IMR-90 (cell line): Measurements from ENCODE around the gene DSG3. TPM values are rescaled to one million over a fixed set of nuclear protein-coding genes. Genes with fewer than 3 reads are reported as not detected.
"Not testable (repeated sequence)": the region's sequence is repeated elsewhere in the genome, so short reads cannot be mapped to it uniquely, and the experiment has no call there.

Source experiments
- ATAC-seq: fragments of 200-7000 bp; cut with Tn5 transposase; 2 replicates; pipeline ENCODE4 v1.9.1; 2020; ENCODE audit warnings: low read depth, mild to moderate bottlenecking, moderate library complexity
- BruUV-seq: library from RNA; stranded (reverse); fragments of 400-500 nt; replicated peaks from 2 replicates; lab custom pipeline; 2021; lab: Mats Ljungman, UMichigan
- CTCF ChIA-PET: fragments of 300-600 bp; formaldehyde crosslinking; extraction: SDS; loops from one replicate; lab custom pipeline; 2021; ENCODE audit warnings: antibody characterized with exemption; lab: Yijun Ruan, JAX
- POLR2A ChIA-PET: fragments of 300-600 bp; sonication (Branson Sonifier 250); formaldehyde crosslinking; loops from one replicate; lab custom pipeline; 2022; ENCODE audit warnings: antibody characterized with exemption; ENCODE audit not compliant: unreplicated experiment; lab: Charles Lee
- DNase-seq: peaks from one replicate; pipeline ENCODE4 v3.0.0; 2013
- H2AFZ ChIP-seq: replicated peaks from 2 replicates; pipeline ENCODE3; 2013; ENCODE audit warnings: low read length, mild to moderate bottlenecking; ENCODE audit not compliant: poor library complexity
- H2AK5ac ChIP-seq: 2 replicates; pipeline ENCODE4 v1.6.1; 2013; ENCODE audit warnings: low read depth, low read length, inconsistent platforms
- H2AK9ac ChIP-seq: replicated peaks from 2 replicates; pipeline ENCODE3; 2013; ENCODE audit warnings: mild to moderate bottlenecking, low read depth, low read length, moderate library complexity; ENCODE audit not compliant: poor library complexity
- H2BK120ac ChIP-seq: 2 replicates; pipeline ENCODE4 v1.6.1; 2013; ENCODE audit warnings: low read depth, low read length, inconsistent platforms
- H2BK15ac ChIP-seq: 3 replicates; pipeline ENCODE4 v1.6.1; 2013; ENCODE audit warnings: low read depth, low read length, inconsistent platforms
- H2BK20ac ChIP-seq: 2 replicates; pipeline ENCODE4 v1.6.1; 2013; ENCODE audit warnings: low read depth, mild to moderate bottlenecking, inconsistent platforms, low read length, moderate library complexity
- H2BK5ac ChIP-seq: 2 replicates; pipeline ENCODE4 v1.6.1; 2013; ENCODE audit warnings: mild to moderate bottlenecking, low read depth, low read length, inconsistent platforms; ENCODE audit not compliant: poor library complexity, severe bottlenecking
- H3K14ac ChIP-seq: replicated peaks from 2 replicates; pipeline ENCODE4 v1.6.1; 2013; ENCODE audit warnings: low read depth, low read length, inconsistent platforms
- H3K18ac ChIP-seq: 2 replicates; pipeline ENCODE4 v1.6.1; 2013; ENCODE audit warnings: low read depth, low read length, control low read depth
- H3K23ac ChIP-seq: 2 replicates; pipeline ENCODE4 v1.6.1; 2013; ENCODE audit warnings: low read depth, low read length, inconsistent platforms
- H3K27ac ChIP-seq: 2 replicates; pipeline ENCODE4 v1.5.1; 2013; ENCODE audit warnings: mild to moderate bottlenecking, control low read depth, low read length; ENCODE audit not compliant: insufficient read depth
- H3K27me3 ChIP-seq: 2 replicates; pipeline ENCODE4 v1.6.1; 2013; ENCODE audit warnings: low read length; ENCODE audit not compliant: control insufficient read depth, insufficient read depth
- H3K36me3 ChIP-seq: 2 replicates; pipeline ENCODE4 v1.6.1; 2013; ENCODE audit warnings: low read length, mixed read lengths; ENCODE audit not compliant: control insufficient read depth, insufficient read depth
- H3K4ac ChIP-seq: 2 replicates; pipeline ENCODE4 v1.6.1; 2013; ENCODE audit warnings: low read depth, low read length, inconsistent platforms
- H3K4me1 ChIP-seq: 2 replicates; pipeline ENCODE4 v1.6.1; 2013; ENCODE audit warnings: low read length, mixed read lengths; ENCODE audit not compliant: control insufficient read depth, insufficient read depth
- H3K4me2 ChIP-seq: 2 replicates; pipeline ENCODE4 v1.6.1; 2013; ENCODE audit warnings: low read depth, mild to moderate bottlenecking, control low read depth, low read length, moderate library complexity
- H3K4me3 ChIP-seq: 2 replicates; pipeline ENCODE4 v1.5.1; 2013; ENCODE audit warnings: low read depth, mild to moderate bottlenecking, control low read depth, low read length, moderate library complexity; ENCODE audit not compliant: insufficient read depth
- H3K56ac ChIP-seq: 2 replicates; pipeline ENCODE4 v1.6.1; 2013; ENCODE audit warnings: low read length, inconsistent platforms; ENCODE audit not compliant: insufficient read depth; ENCODE audit errors: extremely low read depth
- H3K79me1 ChIP-seq, 2 experiments: 2 replicates each; pipeline ENCODE4 v1.6.1; 2013; ENCODE audit warnings: low read length in 2 of 2, inconsistent platforms in 1 of 2, low read depth in 1 of 2
- H3K9ac ChIP-seq: 2 replicates; pipeline ENCODE4 v1.6.1; 2013; ENCODE audit warnings: low read depth, low read length, control low read depth
- H3K9me1 ChIP-seq: 2 replicates; pipeline ENCODE4 v1.6.1; 2013; ENCODE audit warnings: low read length, inconsistent platforms; ENCODE audit not compliant: insufficient read depth
- H3K9me3 ChIP-seq: 2 replicates; pipeline ENCODE4 v1.6.1; 2013; ENCODE audit warnings: low read length; ENCODE audit not compliant: control insufficient read depth, insufficient read depth
- H4K20me1 ChIP-seq: 2 replicates; pipeline ENCODE4 v1.6.1; 2013; ENCODE audit warnings: low read length, inconsistent platforms; ENCODE audit not compliant: insufficient read depth
- H4K5ac ChIP-seq: 2 replicates; pipeline ENCODE4 v1.6.1; 2013; ENCODE audit warnings: mild to moderate bottlenecking, low read depth, low read length, control low read depth
- H4K8ac ChIP-seq, 2 experiments: 2 replicates each; pipeline ENCODE4 v1.6.1; 2013; ENCODE audit warnings: low read depth in 2 of 2, low read length in 2 of 2, control low read depth in 1 of 2, inconsistent platforms in 1 of 2
- H4K91ac ChIP-seq: 2 replicates; pipeline ENCODE4 v1.6.1; 2013; ENCODE audit warnings: low read depth, low read length, inconsistent platforms; ENCODE audit not compliant: insufficient read depth
- BHLHE40 ChIP-seq: fragments of 150-350 bp; IDR thresholded peaks from 2 replicates; pipeline ENCODE4 v1.6.1; 2016; ENCODE audit warnings: mild to moderate bottlenecking, low read depth, low read length
- CHD1 ChIP-seq: IDR thresholded peaks from 2 replicates; pipeline ENCODE4 v1.6.1; 2012; ENCODE audit warnings: low read depth, low read length, improper control_type of control experiment
- CTCF ChIP-seq: conservative IDR thresholded peaks from 2 replicates; pipeline ENCODE4 v1.5.1; 2012; ENCODE audit warnings: mild to moderate bottlenecking, low read depth, low read length, improper control_type of control experiment
- FOS ChIP-seq: fragments of 150-350 bp; IDR thresholded peaks from 2 replicates; pipeline ENCODE4 v1.6.1; 2016; ENCODE audit warnings: low read depth, low read length
- MXI1 ChIP-seq: IDR thresholded peaks from 2 replicates; pipeline ENCODE4 v1.6.1; 2012; ENCODE audit warnings: low read depth, mild to moderate bottlenecking, low read length, moderate library complexity, borderline replicate concordance
- POLR2A ChIP-seq: IDR thresholded peaks from 2 replicates; pipeline ENCODE4 v1.6.1; 2012; ENCODE audit warnings: mild to moderate bottlenecking, low read depth, low read length
- RAD21 ChIP-seq: IDR thresholded peaks from 2 replicates; pipeline ENCODE4 v1.6.1; 2012; ENCODE audit warnings: low read length, improper control_type of control experiment
- WGBS, 2 experiments: methylation state at CpG; one replicate each; pipeline versions ENCODE4 v1.1.5 to v1.1.7; 2013; ENCODE audit warnings: missing lambda C conversion rate in 2 of 2; ENCODE audit not compliant: insufficient read length in 1 of 2; ENCODE audit errors: extremely low coverage in 2 of 2; 5-methylcytosine and 5-hydroxymethylcytosine counted together
- dilution Hi-C: fragments of 300-500 bp; cut with HindIII; formaldehyde crosslinking; loops from one replicate; pipeline ENCODE4 v1.14.3; 2018; ENCODE audit warnings: low sequenced_read_pairs; ENCODE audit not compliant: unreplicated experiment
- in situ Hi-C: fragments of 300-500 bp; cut with MboI; formaldehyde crosslinking; loops from 3 replicates; pipeline ENCODE4 v1.14.3; 2019; ENCODE audit warnings: low sequenced_read_pairs, inconsistent platforms, mixed read lengths
- intact Hi-C: fragments of 100-400 bp; cut with micrococcal nuclease; formaldehyde crosslinking; loops from 2 replicates; pipeline ENCODE4 v1.10.0; 2022
- polyA plus RNA-seq, 3 experiments: library from polyadenylated mRNA; depleted of rRNA; stranded (reverse); fragments of >200 nt; gene quantifications; 2 replicates each; pipeline ENCODE4 v1.2.3, GENCODE V29; 2012; ENCODE audit warnings: low replicate concordance in 1 of 3
- total RNA-seq: library from RNA; depleted of rRNA; stranded (reverse); fragments of >200 nt; gene quantifications from 2 replicates; pipeline ENCODE4 v1.2.3, GENCODE V29; 2012

DSG3 gene
- total and polyA plus RNA-seq, 2 of the 4 experiments (the other 2 are of a cell fraction): not detected

DNA sequence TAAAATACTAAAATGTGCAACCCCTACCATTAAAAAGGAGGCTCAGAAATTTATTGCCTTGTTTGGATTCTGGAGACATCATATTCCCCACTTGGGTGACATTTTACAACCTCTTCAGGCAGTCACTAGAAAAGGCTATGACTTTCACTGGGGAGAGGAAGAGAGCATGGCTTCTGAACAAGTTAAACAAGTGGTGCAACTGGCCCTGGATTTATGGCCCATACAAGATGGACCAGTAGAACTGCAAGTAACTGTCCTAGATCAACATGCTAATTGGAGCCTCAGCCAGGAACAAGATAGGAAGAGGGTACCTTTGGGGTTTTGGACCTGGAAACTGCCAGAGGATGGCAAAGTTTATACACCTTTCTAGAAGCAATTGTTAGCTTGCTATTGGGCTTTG is 46.4 kb downstream of the DSG3 start:
- BruUV-seq: no TSS peak
- Histone ChIP-seq H3K4me1 (no peaks in the 10 kb centered on the region), H3K27ac (no peak overlapping the region), H3K14ac (no peak overlapping the region), H2AK5ac (no peak overlapping the region), H3K36me3 (no peaks in the 10 kb centered on the region), H3K4ac (no peak overlapping the region), H4K8ac (no peak overlapping the region), H3K4me2 (no peak overlapping the region), H4K5ac (no peak overlapping the region), H3K4me3 (no peak overlapping the region), H2BK15ac (no peak overlapping the region), H3K9ac (no peak overlapping the region), H2AK9ac (no peak overlapping the region), H3K27me3 (peaks cover 9% of the 10 kb centered on the region), H4K91ac (no peak overlapping the region), H2BK120ac (no peak overlapping the region), H3K79me1 (no peaks in the 10 kb centered on the region), H2BK20ac (no peak overlapping the region), H2BK5ac (no peak overlapping the region), H3K9me3 (no peaks in the 10 kb centered on the region), H3K56ac (no peak overlapping the region), H2AFZ (no peak overlapping the region), H3K18ac (no peak overlapping the region), H3K23ac (no peak overlapping the region), H4K20me1 (no peaks in the 10 kb centered on the region), H3K9me1 (no peaks in the 10 kb centered on the region)
- no peak for DNase-seq
- ChIA-PET CTCF (no interaction called here), POLR2A (no interaction called here)
- dilution Hi-C loops (no loop called here), intact Hi-C loops (no loop called here), in situ Hi-C loops (no loop called here)
- no peak for TF ChIP-seq CHD1
- TF ChIP-seq BHLHE40: no peak
- TF ChIP-seq FOS: no peak
- TF ChIP-seq CTCF: no peak
- no peak for TF ChIP-seq MXI1
- no peak for TF ChIP-seq POLR2A
- no peak for TF ChIP-seq RAD21
- ATAC-seq: no peak

GRCh38 chr18:31494705-31495244 is 47.2 kb downstream of the DSG3 start:
- ATAC-seq, H3K4ac ChIP-seq, H3K14ac ChIP-seq, H3K36me3 ChIP-seq, H2BK20ac ChIP-seq, H2BK120ac ChIP-seq, H4K20me1 ChIP-seq, POLR2A ChIA-PET, H3K79me1 ChIP-seq, H3K27me3 ChIP-seq, H4K8ac ChIP-seq, DNase-seq, H2AK9ac ChIP-seq, in situ Hi-C loops, CTCF ChIA-PET, H3K9ac ChIP-seq, BruUV-seq, intact Hi-C loops, H3K18ac ChIP-seq, H2BK15ac ChIP-seq, H2AFZ ChIP-seq, H4K91ac ChIP-seq, H3K9me3 ChIP-seq, H3K4me2 ChIP-seq, H3K4me3 ChIP-seq, H3K56ac ChIP-seq, H3K4me1 ChIP-seq, H2BK5ac ChIP-seq, H3K27ac ChIP-seq, H3K23ac ChIP-seq, dilution Hi-C loops, H2AK5ac ChIP-seq, H4K5ac ChIP-seq, H3K9me1 ChIP-seq: not testable (repeated sequence)
- no CpG with 5 or more reads among the region's 2 CpGs for WGBS, 2 experiments
